Activated B cell treated with CpG ODN at 0.5 μM for 24 hours (primary cell): ENCODE measurements around the gene PLN. TPM values are rescaled to one million over a fixed set of nuclear protein-coding genes. Genes with fewer than 3 reads are reported as not detected.

ENCODE experiments used
- ATAC-seq: fragments of 200-7000 bp; cut with Tn5 transposase; one replicate; pipeline ENCODE4 v1.10.0; 2021; ENCODE audit warnings: low read depth, mild to moderate bottlenecking, moderate library complexity
- CTCF ChIA-PET: fragments of 350-600 bp; sonication (Branson Sonifier 250); formaldehyde crosslinking; loops from one replicate; lab custom pipeline; 2021; ENCODE audit warnings: antibody characterized with exemption; lab: Charles Lee
- POLR2A ChIA-PET: fragments of 350-600 bp; sonication (Branson Sonifier 250); formaldehyde crosslinking; loops from one replicate; lab custom pipeline; 2021; ENCODE audit warnings: antibody characterized with exemption; lab: Charles Lee
- DNase-seq: peaks from one replicate; pipeline ENCODE4 v3.0.0; 2022
- H3K27ac Mint-ChIP-seq: one replicate; pipeline ENCODE4 v1.8.0; 2020; ENCODE audit warnings: mixed read lengths
- H3K27me3 Mint-ChIP-seq: one replicate; pipeline ENCODE4 v1.8.0; 2021; ENCODE audit warnings: mixed read lengths
- H3K36me3 Mint-ChIP-seq: one replicate; pipeline ENCODE4 v1.8.0; 2021; ENCODE audit warnings: low read depth, mixed read lengths
- H3K4me1 Mint-ChIP-seq: one replicate; pipeline ENCODE4 v1.8.0; 2021; ENCODE audit warnings: mixed read lengths
- H3K4me3 Mint-ChIP-seq: one replicate; pipeline ENCODE4 v1.8.0; 2020; ENCODE audit warnings: mild to moderate bottlenecking, mixed read lengths
- H3K9me3 Mint-ChIP-seq: one replicate; pipeline ENCODE4 v1.8.0; 2020; ENCODE audit warnings: mixed read lengths
- intact Hi-C: fragments of 100-400 bp; cut with micrococcal nuclease; formaldehyde crosslinking; loops from one replicate; pipeline ENCODE4 v1.15.1; 2024
- total RNA-seq: library from RNA; stranded (reverse); gene quantifications from 2 replicates; pipeline ENCODE4 v1.2.3, GENCODE V29; 2022
- TF ChIP-seq, protein P1 (sequence below): fragments of 200-600 bp; IDR thresholded peaks from one replicate; pipeline ENCODE4 v1.8.0; 2022; ENCODE audit warnings: antibody characterized with exemption, mild to moderate bottlenecking

PLN gene
- total RNA-seq, 1 donor from 2014 or later: not detected

DNA sequence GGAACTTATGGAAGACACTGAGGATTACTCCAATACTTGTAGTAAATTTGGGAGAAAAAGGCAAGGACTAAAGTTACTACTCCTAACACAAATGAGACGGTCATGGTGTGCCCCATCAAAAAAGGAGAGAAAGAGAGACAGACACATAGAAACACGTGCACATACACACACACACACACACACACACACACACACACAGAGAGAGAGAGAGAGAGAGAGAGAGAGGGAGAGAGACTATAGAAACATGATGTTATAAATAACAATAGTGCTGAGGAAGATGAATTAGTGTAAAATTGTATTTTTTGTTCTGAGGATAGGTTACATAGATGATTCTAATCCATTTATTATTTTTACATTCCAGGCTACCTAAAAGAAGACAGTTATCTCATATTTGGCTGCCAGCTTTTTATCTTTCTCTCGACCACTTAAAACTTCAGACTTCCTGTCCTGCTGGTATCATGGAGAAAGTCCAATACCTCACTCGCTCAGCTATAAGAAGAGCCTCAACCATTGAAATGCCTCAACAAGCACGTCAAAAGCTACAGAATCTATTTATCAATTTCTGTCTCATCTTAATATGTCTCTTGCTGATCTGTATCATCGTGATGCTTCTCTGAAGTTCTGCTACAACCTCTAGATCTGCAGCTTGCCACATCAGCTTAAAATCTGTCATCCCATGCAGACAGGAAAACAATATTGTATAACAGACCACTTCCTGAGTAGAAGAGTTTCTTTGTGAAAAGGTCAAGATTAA, 10.5 kb downstream of the PLN start:
- H3K27ac Mint-ChIP-seq: no peak overlapping the region
- DNase-seq: no peak

DNA sequence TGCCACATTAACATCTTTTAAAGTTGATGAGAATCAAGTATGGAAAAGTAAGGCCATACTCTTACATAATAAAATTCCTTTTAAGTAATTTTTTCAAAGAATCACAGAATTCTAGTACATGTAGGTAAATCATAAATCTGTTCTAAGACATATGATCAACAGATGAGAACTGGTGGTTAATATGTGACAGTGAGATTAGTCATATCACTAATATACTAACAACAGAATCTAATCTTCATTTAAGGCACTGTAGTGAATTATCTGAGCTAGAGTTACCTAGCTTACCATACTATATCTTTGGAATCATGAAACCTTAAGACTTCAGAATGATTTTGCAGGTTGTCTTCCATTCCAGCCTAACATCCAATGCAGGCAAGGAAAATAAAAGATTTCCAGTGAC, 11.6 kb downstream of the PLN start:
- POLR2A ChIA-PET: no interaction called here
- Mint-ChIP-seq H3K4me1 (peaks cover 10% of the 10 kb centered on the region), H3K4me3 (no peak overlapping the region), H3K27ac (no peak overlapping the region), H3K27me3 (no peaks in the 10 kb centered on the region), H3K36me3 (peaks cover 5% of the 10 kb centered on the region), H3K9me3 (no peaks in the 10 kb centered on the region)
- intact Hi-C loops: loop anchor here (10.0 kb wide), 2 partner anchors 375 to 955 kb away; partner anchors contain the start of genes GOPC and MCM9
- ATAC-seq (no peak), DNase-seq (no peak)
- CTCF ChIA-PET: no interaction called here
- TF ChIP-seq, protein P1, sequence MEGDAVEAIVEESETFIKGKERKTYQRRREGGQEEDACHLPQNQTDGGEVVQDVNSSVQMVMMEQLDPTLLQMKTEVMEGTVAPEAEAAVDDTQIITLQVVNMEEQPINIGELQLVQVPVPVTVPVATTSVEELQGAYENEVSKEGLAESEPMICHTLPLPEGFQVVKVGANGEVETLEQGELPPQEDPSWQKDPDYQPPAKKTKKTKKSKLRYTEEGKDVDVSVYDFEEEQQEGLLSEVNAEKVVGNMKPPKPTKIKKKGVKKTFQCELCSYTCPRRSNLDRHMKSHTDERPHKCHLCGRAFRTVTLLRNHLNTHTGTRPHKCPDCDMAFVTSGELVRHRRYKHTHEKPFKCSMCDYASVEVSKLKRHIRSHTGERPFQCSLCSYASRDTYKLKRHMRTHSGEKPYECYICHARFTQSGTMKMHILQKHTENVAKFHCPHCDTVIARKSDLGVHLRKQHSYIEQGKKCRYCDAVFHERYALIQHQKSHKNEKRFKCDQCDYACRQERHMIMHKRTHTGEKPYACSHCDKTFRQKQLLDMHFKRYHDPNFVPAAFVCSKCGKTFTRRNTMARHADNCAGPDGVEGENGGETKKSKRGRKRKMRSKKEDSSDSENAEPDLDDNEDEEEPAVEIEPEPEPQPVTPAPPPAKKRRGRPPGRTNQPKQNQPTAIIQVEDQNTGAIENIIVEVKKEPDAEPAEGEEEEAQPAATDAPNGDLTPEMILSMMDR: no peak

More for the DNA sequence above, 10.5 kb downstream of the PLN start:
- ChIA-PET CTCF (no interaction called here), POLR2A (no interaction called here)
- Mint-ChIP-seq H3K4me1 (peaks cover 10% of the 10 kb centered on the region), H3K9me3 (no peaks in the 10 kb centered on the region), H3K36me3 (peaks cover 7% of the 10 kb centered on the region), H3K27me3 (no peaks in the 10 kb centered on the region), H3K4me3 (no peak overlapping the region)
- TF ChIP-seq, protein P1: no peak
- ATAC-seq: no peak
- intact Hi-C loops: loop anchor here (10.0 kb wide), 1 partner anchor 954 kb away; the partner anchor contains the start of gene GOPC

DNA sequence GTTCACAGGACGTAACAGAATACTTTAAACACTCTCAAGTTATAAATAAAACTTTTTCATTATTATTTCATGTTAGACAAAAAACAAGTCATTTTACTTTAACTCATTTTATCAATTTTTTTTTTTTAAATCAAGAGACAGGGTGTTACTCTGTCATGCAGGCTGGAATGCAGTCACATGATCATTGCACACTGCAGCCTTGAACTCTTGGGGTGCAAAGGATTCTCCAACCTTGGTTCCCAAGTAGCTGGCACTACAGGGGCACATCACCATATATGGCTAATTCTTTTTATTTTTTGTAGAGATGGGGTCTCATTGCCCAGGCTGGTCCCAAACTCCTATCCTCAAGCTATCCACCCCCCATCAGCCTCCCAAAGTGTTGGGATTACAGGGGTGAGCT, 14.2 kb downstream of the PLN start:
- Mint-ChIP-seq H3K4me1 (peaks cover 18% of the 10 kb centered on the region), H3K27me3 (no peaks in the 10 kb centered on the region), H3K27ac (no peak overlapping the region), H3K36me3 (peaks cover 7% of the 10 kb centered on the region), H3K9me3 (no peaks in the 10 kb centered on the region), H3K4me3 (no peak overlapping the region)
- intact Hi-C loops: loop anchor here (10.0 kb wide), 1 partner anchor 373 kb away; the partner anchor contains the start of gene MCM9
- TF ChIP-seq, protein P1: no peak
- no peak for ATAC-seq
- no peak for DNase-seq
- POLR2A ChIA-PET: no interaction called here
- CTCF ChIA-PET: interaction anchor here (4.9 kb wide), 1 partner anchor 215 kb away, joined by 85 read pairs; no protein-coding TSS in a partner anchor

DNA sequence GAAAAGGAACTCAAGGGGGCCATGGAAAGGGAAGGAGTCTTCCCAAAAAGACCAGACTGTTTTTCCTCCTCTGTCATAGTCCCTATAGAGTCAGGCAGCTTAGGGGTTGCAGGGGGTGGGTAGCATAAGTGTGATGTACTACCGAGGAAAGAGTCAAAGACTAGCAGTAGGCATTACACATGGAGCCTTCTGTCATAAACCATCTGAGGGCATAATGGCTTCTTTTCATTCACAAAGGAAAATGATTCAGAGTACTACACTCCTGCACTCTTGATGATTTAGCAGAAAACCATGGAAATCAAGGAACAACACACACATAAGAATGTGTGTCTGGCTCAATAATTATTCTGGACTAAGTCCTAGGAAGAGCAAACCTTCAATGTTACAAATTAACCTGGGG, 14.9 kb downstream of the PLN start:
- ChIA-PET POLR2A (no interaction called here), CTCF (interaction anchor here (4.9 kb wide), 1 partner anchor 214 kb away, joined by 85 read pairs; no protein-coding TSS in a partner anchor)
- no peak for DNase-seq
- peaks cover 18% of the 10 kb centered on the region for H3K4me1 Mint-ChIP-seq
- no peak overlapping the region for H3K27ac Mint-ChIP-seq
- ATAC-seq: no peak
- H3K4me3 Mint-ChIP-seq: no peak overlapping the region
- H3K9me3 Mint-ChIP-seq: no peaks in the 10 kb centered on the region
- TF ChIP-seq, protein P1: no peak
- intact Hi-C loops: loop anchor here (10.0 kb wide), 1 partner anchor 372 kb away; the partner anchor contains the start of gene MCM9
- H3K36me3 Mint-ChIP-seq: peaks cover 7% of the 10 kb centered on the region
- H3K27me3 Mint-ChIP-seq: no peaks in the 10 kb centered on the region
